ENCODE data around the gene C6orf89.

C6orf89 gene

DNA sequence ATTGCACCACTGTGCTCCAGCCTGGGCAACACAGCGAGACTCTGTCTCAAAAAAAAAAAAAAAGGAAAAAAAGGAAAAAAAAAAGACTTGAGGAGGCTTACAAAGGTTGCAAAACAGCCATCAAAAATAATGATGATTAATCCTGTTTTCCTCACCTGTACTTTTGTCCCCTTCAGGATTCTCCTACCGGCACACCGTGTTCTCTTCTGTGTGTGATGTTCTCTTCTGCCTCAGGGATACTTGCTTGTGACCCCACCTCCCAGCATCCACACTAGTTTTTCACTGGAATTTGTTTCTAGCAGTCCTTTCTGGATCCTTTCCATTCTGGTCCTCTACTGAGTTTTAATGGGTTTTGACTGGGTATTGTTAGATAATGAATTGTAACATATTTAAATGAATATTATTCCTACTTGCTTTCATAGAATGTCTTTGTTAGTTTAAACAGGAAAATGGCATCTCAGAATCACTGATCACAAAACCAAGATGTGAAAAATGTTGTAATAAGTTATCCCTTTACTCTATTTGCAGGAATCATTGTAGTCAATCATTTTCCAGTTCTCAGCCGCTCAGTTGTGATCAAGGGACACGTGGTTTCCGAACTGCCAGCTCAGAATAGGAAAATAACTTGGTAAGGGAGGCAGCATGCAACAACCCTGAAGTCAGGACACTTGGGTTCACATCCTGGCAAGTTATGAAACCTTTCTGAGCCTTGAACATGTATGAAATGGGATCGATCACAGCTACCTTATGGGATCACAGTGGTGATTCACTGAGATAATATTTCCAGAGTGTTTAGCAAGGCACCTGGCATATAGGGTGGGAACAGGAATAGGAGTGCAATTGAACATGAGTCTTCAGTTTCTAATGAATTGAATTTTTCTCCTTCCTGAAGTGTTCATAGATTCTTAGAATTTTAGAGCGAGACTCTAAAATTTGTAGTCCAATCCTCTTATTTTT lies 8.5 kb downstream of the C6orf89 start:
- TF ChIP-seq TAF1 (IDR thresholded peaks at IDR 0.05; ENCODE audit: borderline replicate concordance, insufficient read depth, low read length) (no peak), POLR2AphosphoS5 (IDR thresholded peaks at IDR 0.05; ENCODE audit: low read depth, low read length) (no peak), FOXP2 (optimal IDR thresholded peaks at IDR 0.05; ENCODE audit: borderline replicate concordance, extremely low read depth, extremely low read length, insufficient read depth) (no peak), SIN3A (IDR thresholded peaks at IDR 0.05; ENCODE audit: borderline replicate concordance, insufficient read depth, low read length) (no peak)
- TF ChIP-seq, protein P1, sequence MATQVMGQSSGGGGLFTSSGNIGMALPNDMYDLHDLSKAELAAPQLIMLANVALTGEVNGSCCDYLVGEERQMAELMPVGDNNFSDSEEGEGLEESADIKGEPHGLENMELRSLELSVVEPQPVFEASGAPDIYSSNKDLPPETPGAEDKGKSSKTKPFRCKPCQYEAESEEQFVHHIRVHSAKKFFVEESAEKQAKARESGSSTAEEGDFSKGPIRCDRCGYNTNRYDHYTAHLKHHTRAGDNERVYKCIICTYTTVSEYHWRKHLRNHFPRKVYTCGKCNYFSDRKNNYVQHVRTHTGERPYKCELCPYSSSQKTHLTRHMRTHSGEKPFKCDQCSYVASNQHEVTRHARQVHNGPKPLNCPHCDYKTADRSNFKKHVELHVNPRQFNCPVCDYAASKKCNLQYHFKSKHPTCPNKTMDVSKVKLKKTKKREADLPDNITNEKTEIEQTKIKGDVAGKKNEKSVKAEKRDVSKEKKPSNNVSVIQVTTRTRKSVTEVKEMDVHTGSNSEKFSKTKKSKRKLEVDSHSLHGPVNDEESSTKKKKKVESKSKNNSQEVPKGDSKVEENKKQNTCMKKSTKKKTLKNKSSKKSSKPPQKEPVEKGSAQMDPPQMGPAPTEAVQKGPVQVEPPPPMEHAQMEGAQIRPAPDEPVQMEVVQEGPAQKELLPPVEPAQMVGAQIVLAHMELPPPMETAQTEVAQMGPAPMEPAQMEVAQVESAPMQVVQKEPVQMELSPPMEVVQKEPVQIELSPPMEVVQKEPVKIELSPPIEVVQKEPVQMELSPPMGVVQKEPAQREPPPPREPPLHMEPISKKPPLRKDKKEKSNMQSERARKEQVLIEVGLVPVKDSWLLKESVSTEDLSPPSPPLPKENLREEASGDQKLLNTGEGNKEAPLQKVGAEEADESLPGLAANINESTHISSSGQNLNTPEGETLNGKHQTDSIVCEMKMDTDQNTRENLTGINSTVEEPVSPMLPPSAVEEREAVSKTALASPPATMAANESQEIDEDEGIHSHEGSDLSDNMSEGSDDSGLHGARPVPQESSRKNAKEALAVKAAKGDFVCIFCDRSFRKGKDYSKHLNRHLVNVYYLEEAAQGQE (IDR thresholded peaks at IDR 0.05; ENCODE audit: insufficient read depth in 1 of 2, low read depth in 2 of 2, low read length in 2 of 2) = no peak

- TF ChIP-seq TAF1 (IDR thresholded peaks at IDR 0.05; ENCODE audit: borderline replicate concordance, insufficient read depth, low read length) = no peak
- no peak for TF ChIP-seq FOXP2 (optimal IDR thresholded peaks at IDR 0.05; ENCODE audit: borderline replicate concordance, extremely low read depth, extremely low read length, insufficient read depth)
- TF ChIP-seq SIN3A (IDR thresholded peaks at IDR 0.05; ENCODE audit: borderline replicate concordance, insufficient read depth, low read length) = no peak
- TF ChIP-seq POLR2AphosphoS5 (IDR thresholded peaks at IDR 0.05; ENCODE audit: low read depth, low read length) = no peak
- TF ChIP-seq, protein P1 (IDR thresholded peaks at IDR 0.05; ENCODE audit: insufficient read depth in 1 of 2, low read depth in 2 of 2, low read length in 2 of 2) = no peak
Measured at GRCh38 chr6:36897609-36898008, 11.9 kb downstream of the C6orf89 start.

- TF ChIP-seq POLR2AphosphoS5 (IDR thresholded peaks at IDR 0.05; ENCODE audit: low read depth, low read length) (no peak), TAF1 (IDR thresholded peaks at IDR 0.05; ENCODE audit: borderline replicate concordance, insufficient read depth, low read length) (no peak), FOXP2 (optimal IDR thresholded peaks at IDR 0.05; ENCODE audit: borderline replicate concordance, extremely low read depth, extremely low read length, insufficient read depth) (no peak), SIN3A (IDR thresholded peaks at IDR 0.05; ENCODE audit: borderline replicate concordance, insufficient read depth, low read length) (no peak)
- TF ChIP-seq, protein P1 (IDR thresholded peaks at IDR 0.05; ENCODE audit: insufficient read depth in 1 of 2, low read depth in 2 of 2, low read length in 2 of 2) = no peak
Measured at GRCh38 chr6:36904114-36904513, 18.4 kb downstream of the C6orf89 start.

DNA sequence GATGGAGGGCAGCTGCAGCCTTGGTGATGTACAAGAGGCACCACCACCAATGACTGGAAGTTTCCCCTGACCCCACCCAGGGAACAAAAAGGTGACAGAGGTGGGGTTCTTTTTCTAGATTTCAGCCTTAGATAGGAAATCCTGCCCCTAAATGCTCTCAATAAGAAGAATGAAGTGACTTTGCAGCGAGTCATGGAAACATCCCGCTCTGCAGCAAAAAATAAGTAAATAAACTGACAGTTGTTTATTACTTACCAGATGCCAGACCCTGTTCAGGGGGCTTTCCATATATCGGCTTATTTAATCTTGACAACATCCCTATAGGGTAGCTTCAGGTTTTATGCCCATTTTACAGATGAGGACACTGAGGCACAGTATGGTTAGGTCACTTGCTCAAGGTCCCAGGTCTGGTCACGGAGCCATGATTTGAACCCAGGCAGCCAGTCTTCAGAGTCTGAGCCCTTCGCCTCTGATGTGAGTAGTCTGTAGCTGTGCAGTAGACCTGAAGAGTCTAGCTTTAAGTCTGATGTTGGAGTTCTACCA lies 19.2 kb downstream of the C6orf89 start:
- no peak for TF ChIP-seq POLR2AphosphoS5 (IDR thresholded peaks at IDR 0.05; ENCODE audit: low read depth, low read length)
- no peak for TF ChIP-seq FOXP2 (optimal IDR thresholded peaks at IDR 0.05; ENCODE audit: borderline replicate concordance, extremely low read depth, extremely low read length, insufficient read depth)
- TF ChIP-seq TAF1 (IDR thresholded peaks at IDR 0.05; ENCODE audit: borderline replicate concordance, insufficient read depth, low read length) = no peak
- TF ChIP-seq, protein P1 (IDR thresholded peaks at IDR 0.05; ENCODE audit: insufficient read depth in 1 of 2, low read depth in 2 of 2, low read length in 2 of 2) = no peak
- no peak for TF ChIP-seq SIN3A (IDR thresholded peaks at IDR 0.05; ENCODE audit: borderline replicate concordance, insufficient read depth, low read length)
